HG03196 (cell line): ENCODE results near the gene CACNG3.
"Not testable (repeated sequence)": the region's sequence is repeated elsewhere in the genome, so short reads cannot be mapped to it uniquely, and the experiment has no call there.

Experiments used
- ATAC-seq: cut with Tn5 transposase; IDR thresholded peaks from one replicate; pipeline ENCODE4 v1.9.1; 2021; ENCODE audit not compliant: unreplicated experiment

CACNG3 gene

GRCh38 chr16:24328835-24329452 lies 72.8 kb downstream of the CACNG3 start:
- no peak for ATAC-seq

DNA sequence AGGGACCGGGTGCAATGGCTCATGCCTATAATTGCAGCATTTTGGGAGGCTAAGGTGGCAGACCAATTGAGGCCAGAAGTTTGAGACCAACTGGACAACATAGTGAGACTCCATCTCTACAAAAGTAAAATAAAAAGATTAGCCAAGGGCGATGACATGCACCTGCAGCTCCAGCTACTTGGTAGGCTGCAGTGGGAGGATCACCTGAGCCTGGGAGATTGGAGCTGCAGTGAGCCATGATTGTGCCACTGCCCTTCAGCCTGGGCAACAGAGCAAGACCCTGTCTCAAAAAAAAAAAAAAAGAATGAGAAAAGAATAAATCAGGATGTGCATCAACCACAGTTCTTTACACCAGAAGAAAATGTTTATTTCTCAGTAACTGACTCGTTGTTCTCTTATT lies 76.0 kb downstream of the CACNG3 start:
- no peak for ATAC-seq

- no peak for ATAC-seq
Measured at GRCh38 chr16:24332582-24333090, 76.5 kb downstream of the CACNG3 start.

DNA sequence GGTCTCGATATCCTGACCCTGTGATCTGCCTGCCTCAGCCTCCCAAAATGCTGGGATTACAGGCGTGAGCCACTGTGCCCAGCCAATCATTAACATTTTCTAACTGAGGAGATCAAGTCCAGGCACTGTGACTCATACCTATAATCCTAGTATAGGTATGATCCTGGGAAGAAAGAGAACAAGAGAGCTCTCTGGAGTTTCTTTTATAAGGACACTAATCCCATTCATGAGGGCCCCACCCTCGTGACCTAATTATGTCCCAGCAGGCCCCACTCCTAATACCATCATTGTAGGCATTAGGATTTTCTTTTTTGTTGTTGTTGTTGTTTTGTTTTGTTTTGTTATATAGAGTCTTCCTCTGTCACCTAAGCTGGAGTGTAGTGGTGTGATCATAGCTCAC lies 80.4 kb downstream of the CACNG3 start:
- ATAC-seq = no peak

DNA sequence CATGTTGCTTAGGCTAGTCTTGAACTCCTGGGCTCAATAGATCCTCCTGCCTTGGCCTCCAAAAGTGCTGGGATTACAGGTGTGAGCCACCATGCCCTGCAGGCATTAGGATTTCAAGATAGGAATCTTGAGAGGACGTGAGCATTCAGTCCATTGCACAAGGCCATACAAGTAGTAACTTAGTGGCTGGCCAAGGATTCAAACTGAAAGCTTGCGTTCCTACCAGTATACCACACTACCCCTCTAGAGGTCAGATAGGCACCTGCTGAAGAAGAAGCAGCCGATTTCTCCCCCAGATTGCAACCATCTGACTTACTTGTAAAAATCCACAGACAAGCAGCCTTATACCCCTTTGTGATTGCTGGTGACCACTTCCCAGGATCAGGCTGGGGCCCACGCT lies 80.9 kb downstream of the CACNG3 start:
- ATAC-seq = no peak

DNA sequence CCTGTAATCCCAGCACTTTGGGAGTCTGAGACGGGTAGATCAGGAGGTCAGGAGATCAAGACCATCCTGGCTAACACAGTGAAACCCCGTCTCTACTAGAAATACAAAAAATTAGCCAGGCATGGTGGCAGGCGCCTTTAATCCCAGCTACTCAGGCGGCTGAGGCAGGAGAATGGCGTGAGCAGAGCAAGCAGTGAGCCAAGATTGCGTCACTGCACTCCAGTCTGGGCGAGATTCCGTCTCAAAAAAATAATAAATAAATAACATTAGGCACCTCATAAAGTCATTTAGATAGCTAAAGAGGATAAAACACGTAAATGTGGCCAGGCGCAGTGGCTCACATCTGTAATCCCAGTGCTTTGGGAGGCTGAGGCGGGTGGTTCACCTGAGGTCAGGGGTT lies 87.7 kb downstream of the CACNG3 start:
- not testable (repeated sequence) for ATAC-seq

- no peak for ATAC-seq
Measured at GRCh38 chr16:24344784-24345183, 88.6 kb downstream of the CACNG3 start.

DNA sequence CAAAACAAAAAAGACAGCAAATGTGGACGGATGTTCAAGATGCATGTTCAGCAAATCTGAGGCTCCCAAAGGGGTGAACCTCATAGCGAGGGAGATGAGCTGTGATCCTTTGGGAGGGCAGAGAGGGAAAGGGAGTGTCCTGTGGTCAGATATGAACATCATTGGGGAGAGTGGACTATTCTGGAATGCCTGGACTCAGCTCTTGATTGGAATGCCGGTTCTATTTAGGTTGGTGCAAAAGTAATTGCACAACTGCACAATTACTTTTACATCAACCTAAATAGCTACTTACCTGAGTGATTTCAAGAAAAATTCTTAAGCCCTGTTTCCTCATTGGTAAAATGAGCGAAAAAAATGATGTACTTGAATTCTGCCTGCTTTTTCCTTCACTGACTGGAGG lies 89.6 kb downstream of the CACNG3 start:
- ATAC-seq = no peak

- no peak for ATAC-seq
Measured at GRCh38 chr16:24346734-24347133, 90.6 kb downstream of the CACNG3 start.

GRCh38 chr16:24347556-24347955 lies 91.4 kb downstream of the CACNG3 start:
- no peak for ATAC-seq

- no peak for ATAC-seq
Measured at GRCh38 chr16:24348545-24349290, 92.6 kb downstream of the CACNG3 start.

GRCh38 chr16:24349320-24349719 lies 93.2 kb downstream of the CACNG3 start:
- ATAC-seq = no peak

DNA sequence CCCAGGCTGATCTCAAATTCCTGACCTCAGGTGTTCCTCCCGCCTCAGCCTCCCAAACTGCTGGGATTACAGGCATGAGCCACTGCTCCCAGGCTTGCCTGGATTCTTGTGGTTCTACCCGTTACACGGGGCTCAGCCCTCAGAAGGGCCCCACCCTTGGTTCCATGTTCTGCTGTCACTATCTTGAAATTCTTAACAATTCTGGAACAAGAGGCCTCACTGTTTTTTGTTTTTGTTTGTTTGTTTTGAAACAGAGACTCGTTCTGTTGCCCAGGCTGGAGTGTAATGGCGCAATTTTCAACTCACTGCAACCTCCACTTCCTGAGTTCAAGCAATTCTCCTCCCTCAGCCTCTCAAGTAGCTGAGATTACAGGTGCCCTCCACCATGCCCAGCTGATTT lies 96.6 kb downstream of the CACNG3 start:
- no peak for ATAC-seq

DNA sequence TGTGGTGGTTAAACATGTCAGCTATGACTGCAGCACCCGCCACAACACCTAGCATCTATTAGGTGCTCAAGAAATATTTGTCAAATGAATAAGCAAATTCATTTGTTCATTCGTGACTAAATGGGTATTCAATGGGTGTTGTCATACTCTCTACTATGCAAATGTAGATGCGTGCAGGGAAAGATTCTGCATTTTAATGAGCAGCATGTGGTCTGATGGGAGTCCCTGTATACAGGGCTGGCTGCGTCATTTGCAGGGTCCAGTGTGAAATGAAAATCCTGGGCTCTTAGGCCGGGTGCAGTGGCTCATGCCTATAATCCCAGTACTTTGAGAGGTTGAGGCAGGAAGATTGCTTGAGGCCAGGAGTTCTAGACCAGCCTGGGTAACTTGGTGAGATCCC lies 97.5 kb downstream of the CACNG3 start:
- ATAC-seq = no peak

DNA sequence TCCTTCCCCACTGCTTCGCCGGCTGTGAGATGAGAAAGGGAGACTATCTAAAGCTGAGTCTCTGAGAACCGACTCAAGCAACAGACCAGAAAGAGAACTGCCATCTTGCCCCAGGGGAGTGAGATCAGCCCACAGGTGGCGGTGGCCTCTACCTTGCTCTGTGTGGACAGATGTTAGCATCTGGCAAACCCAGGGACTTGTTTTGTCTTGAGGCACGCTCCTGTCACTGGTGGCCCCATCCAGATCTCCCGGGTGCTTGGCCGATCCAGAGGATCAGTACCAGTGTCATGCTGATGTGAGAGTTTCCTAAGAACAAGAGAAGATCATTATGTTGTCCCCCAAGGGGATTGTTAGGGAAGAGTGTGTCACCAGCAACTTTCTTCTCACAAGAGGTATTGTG lies 101.4 kb downstream of the CACNG3 start:
- ATAC-seq = no peak

- no peak for ATAC-seq
Measured at GRCh38 chr16:24358117-24358516, 102.0 kb downstream of the CACNG3 start.

GRCh38 chr16:24359490-24359889 lies 103.4 kb downstream of the CACNG3 start:
- ATAC-seq = no peak

GRCh38 chr16:24360936-24361335 lies 104.8 kb downstream of the CACNG3 start:
- no peak for ATAC-seq

DNA sequence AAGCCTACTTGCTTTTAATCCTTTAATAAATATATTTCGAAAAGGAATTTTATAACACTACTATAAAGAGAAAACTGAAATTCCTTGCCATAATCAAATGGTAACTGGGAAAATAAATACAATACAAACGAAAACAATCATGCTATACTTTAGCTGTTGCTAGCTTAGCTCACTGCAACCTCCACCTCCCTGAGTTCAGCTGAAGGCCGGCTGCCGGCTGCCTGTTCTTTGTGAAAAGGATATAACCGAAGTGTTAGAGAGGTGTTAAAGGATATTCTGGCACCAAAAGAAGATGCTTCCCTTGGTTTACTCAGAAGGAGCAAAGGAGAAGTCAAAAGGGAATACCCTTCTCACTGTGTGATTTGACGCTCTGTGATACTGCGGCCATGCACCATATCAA lies 108.5 kb downstream of the CACNG3 start:
- no peak for ATAC-seq

GRCh38 chr16:24367186-24367710 lies 111.1 kb downstream of the CACNG3 start:
- no peak for ATAC-seq

- no peak for ATAC-seq
Measured at GRCh38 chr16:24372824-24373223, 116.7 kb downstream of the CACNG3 start.

GRCh38 chr16:24378999-24379398 lies 122.9 kb downstream of the CACNG3 start:
- ATAC-seq = no peak
